Nephron progenitor cell (in vitro differentiated cells): ENCODE data around the gene RABGAP1.
A peak's percentile ranks its signal among the peaks of the same experiment; 100 is the strongest.

Experiments used
- DNase-seq: peaks from one replicate; pipeline ENCODE4 v3.0.0; 2021
- H3K27ac Mint-ChIP-seq: 2 replicates; pipeline ENCODE4 v1.8.0; 2021; ENCODE audit warnings: mild to moderate bottlenecking, moderate library complexity, mixed read lengths
- H3K27me3 Mint-ChIP-seq: 2 replicates; pipeline ENCODE4 v1.8.0; 2021; ENCODE audit warnings: mild to moderate bottlenecking, low read depth, mixed read lengths; ENCODE audit not compliant: poor library complexity
- H3K36me3 Mint-ChIP-seq: 2 replicates; pipeline ENCODE4 v1.8.0; 2021; ENCODE audit warnings: low read depth, mixed read lengths
- H3K4me1 Mint-ChIP-seq: 2 replicates; pipeline ENCODE4 v1.8.0; 2021; ENCODE audit warnings: mixed read lengths
- H3K4me3 Mint-ChIP-seq: 2 replicates; pipeline ENCODE4 v1.8.0; 2021; ENCODE audit warnings: mild to moderate bottlenecking, moderate library complexity, mixed read lengths
- H3K9me3 Mint-ChIP-seq: 2 replicates; pipeline ENCODE4 v1.8.0; 2021; ENCODE audit warnings: mild to moderate bottlenecking, moderate library complexity, mixed read lengths
- CTCF ChIP-seq: fragments of 200-600 bp; sonication (generic); IDR thresholded peaks from 2 replicates; pipeline ENCODE4 v1.5.0; 2021; ENCODE audit warnings: antibody characterized with exemption

RABGAP1 gene

DNA sequence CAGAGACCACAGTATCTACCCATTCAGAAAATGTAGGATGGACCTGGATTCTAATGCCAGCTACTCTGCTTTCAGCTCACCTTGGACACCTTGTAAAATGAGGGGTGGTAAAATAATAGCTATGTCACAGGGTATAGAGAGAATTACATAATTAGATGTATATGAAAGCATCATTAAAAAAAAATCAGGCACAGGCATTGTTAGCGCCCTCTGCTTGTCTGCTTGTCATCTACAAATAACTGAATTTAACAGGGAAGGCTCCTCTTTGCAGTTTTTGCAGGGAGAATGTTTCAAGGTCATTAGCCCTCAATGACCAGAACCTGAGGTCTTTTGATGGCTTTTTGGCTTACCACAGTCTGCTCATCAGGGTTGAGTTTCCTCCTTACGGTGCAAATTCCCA, 150.6 kb downstream of the RABGAP1 start:
- Mint-ChIP-seq H3K36me3 (peaks cover 73% of the 10 kb centered on the region), H3K4me1 (no peaks in the 10 kb centered on the region), H3K9me3 (no peaks in the 10 kb centered on the region), H3K27me3 (no peaks in the 10 kb centered on the region), H3K27ac (no peak overlapping the region), H3K4me3 (no peak overlapping the region)
- DNase-seq = no peak
- TF ChIP-seq CTCF = no peak

DNA sequence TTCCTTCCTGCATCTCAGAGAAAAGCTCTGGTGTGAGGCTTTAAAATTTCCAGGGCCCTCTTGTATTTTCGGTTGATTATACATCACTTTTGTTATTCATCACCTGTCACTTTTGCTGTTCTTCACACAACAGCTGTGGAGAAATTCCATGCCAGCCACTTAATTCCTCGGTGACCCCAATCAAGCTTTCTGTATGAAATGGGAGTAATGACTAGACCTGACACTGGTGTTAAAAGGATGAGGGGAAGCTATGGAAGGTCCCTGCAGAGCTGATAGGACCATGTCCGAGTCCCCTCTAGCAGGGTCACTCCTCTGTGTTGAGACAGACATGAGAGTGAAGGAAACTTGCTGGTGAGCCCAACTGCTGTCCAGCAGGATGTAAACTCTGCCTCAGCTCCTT, 152.3 kb downstream of the RABGAP1 start:
- DNase-seq = no peak
- Mint-ChIP-seq H3K27me3 (no peaks in the 10 kb centered on the region), H3K4me1 (no peaks in the 10 kb centered on the region), H3K36me3 (peaks cover 83% of the 10 kb centered on the region), H3K27ac (peak overlapping the region; percentile 14), H3K9me3 (no peaks in the 10 kb centered on the region), H3K4me3 (no peak overlapping the region)
- TF ChIP-seq CTCF = no peak

DNA sequence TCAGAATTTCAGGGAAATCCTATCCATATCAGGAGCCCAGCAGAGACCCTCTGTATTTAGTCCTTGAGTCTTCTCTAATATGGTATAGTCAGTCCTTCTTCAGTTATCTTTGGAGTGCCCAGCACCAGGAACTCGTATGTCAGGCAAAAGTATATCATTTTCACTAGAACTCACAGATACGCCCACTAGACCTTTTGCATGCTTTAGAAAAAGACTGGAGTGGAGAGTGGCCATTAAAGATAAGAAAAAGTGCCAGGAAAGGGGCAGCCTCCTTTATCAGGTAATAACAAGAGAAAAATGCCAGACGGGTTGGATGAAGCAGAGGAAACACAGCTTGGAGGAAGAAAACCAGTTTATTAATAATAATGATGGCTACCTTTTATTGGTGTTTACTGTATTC, 156.2 kb downstream of the RABGAP1 start:
- no peaks in the 10 kb centered on the region for H3K9me3 Mint-ChIP-seq
- peaks cover 80% of the 10 kb centered on the region for H3K36me3 Mint-ChIP-seq
- TF ChIP-seq CTCF = no peak
- no peak overlapping the region for H3K27ac Mint-ChIP-seq
- H3K4me1 Mint-ChIP-seq = no peaks in the 10 kb centered on the region
- H3K4me3 Mint-ChIP-seq = no peak overlapping the region
- H3K27me3 Mint-ChIP-seq = no peaks in the 10 kb centered on the region
- DNase-seq = no peak

DNA sequence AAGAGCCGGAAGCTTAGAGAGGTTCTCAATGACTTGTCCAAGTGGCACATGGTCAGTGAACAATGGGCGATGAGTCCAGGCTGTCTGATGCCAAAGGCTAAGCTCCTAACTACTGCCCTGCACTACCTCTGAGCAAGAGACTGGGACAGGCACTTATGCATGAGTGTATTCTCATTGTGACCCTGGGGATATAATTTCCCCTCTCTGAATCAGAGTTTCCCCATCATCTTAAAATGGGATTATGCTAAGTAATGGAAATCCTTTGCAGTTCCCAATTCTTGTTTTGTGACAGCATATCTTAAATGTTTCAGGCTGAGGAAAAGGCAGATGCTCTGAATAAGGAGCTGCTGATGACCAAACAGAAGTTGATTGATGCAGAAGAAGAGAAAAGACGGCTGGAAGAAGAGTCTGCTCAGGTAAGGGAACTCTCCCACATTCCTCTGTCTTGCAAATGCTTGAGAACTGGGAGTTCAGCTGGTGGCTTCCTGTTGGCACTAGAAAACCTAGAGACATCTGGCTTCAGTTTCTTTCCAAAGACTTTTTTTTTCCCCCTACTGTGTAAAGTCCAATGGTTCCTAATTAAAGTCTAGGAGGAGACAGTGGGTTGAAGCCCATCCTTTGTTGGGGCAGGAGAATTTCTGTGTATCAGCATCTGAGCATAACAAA, 156.7 kb downstream of the RABGAP1 start:
- peak overlapping the region; percentile 87 for H3K27ac Mint-ChIP-seq
- DNase-seq = no peak
- peaks cover 2% of the 10 kb centered on the region for H3K4me1 Mint-ChIP-seq
- no peak overlapping the region for H3K4me3 Mint-ChIP-seq
- peaks cover 74% of the 10 kb centered on the region for H3K36me3 Mint-ChIP-seq
- no peaks in the 10 kb centered on the region for H3K9me3 Mint-ChIP-seq
- no peaks in the 10 kb centered on the region for H3K27me3 Mint-ChIP-seq
- no peak for TF ChIP-seq CTCF

GRCh38 chr9:123098096-123098459, 157.3 kb downstream of the RABGAP1 start:
- H3K9me3 Mint-ChIP-seq = no peaks in the 10 kb centered on the region
- no peak for DNase-seq
- peak overlapping the region; percentile 87 for H3K27ac Mint-ChIP-seq
- TF ChIP-seq CTCF = no peak
- H3K4me1 Mint-ChIP-seq = peaks cover 7% of the 10 kb centered on the region
- H3K27me3 Mint-ChIP-seq = no peaks in the 10 kb centered on the region
- H3K4me3 Mint-ChIP-seq = no peak overlapping the region
- H3K36me3 Mint-ChIP-seq = peaks cover 69% of the 10 kb centered on the region

DNA sequence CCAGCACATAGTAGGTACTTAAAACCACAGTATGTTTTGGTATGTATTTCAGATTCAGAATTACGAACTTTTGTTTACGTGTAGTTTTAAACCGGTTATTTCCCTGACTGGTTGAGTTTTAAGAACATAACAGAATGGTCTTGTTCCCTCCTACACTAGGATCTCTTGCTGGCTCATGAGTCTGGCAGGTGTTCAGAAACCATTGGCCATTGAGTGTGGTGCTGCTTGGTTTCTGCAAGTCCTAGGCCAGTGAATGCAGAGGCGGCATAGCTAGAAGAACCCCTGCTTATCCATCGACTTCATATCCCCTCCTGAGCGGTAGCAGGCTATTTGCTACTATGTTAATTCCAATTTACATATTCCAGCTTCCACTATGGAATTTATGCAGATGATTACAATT, 158.2 kb downstream of the RABGAP1 start:
- no peak for DNase-seq
- peaks cover 64% of the 10 kb centered on the region for H3K36me3 Mint-ChIP-seq
- no peak for TF ChIP-seq CTCF
- H3K27ac Mint-ChIP-seq = no peak overlapping the region
- no peaks in the 10 kb centered on the region for H3K27me3 Mint-ChIP-seq
- H3K9me3 Mint-ChIP-seq = no peaks in the 10 kb centered on the region
- H3K4me3 Mint-ChIP-seq = no peak overlapping the region
- H3K4me1 Mint-ChIP-seq = peaks cover 8% of the 10 kb centered on the region
